HepG2 (cell line): ENCODE results near the gene MSMB. TPM values are rescaled to one million over a fixed set of nuclear protein-coding genes. Genes with fewer than 3 reads are reported as not detected.

Source experiments
- AHR ChIP-seq: IDR thresholded peaks from 2 replicates; pipeline ENCODE4 v1.6.1; 2018; ENCODE audit warnings: missing genetic modification reagents, missing compliant biosample characterization
- AKNA ChIP-seq: sonication (generic); formaldehyde crosslinking; IDR thresholded peaks from 2 replicates; pipeline ENCODE4 v1.4.0; 2020; ENCODE audit warnings: missing genetic modification reagents, borderline replicate concordance
- ATF7-NPFF ChIP-seq: sonication (generic); formaldehyde crosslinking; IDR thresholded peaks from 2 replicates; pipeline ENCODE4 v1.8.1; 2023; ENCODE audit warnings: mild to moderate bottlenecking, low read depth, missing genetic modification reagents, moderate library complexity
- CENPX ChIP-seq: sonication (generic); formaldehyde crosslinking; IDR thresholded peaks from 2 replicates; pipeline ENCODE4 v1.9.0; 2021; ENCODE audit warnings: mild to moderate bottlenecking, missing genetic modification reagents, moderate library complexity
- ONECUT2 ChIP-seq: sonication (generic); formaldehyde crosslinking; IDR thresholded peaks from 2 replicates; pipeline ENCODE4 v1.4.0; 2020; ENCODE audit warnings: missing genetic modification reagents
- SP5 ChIP-seq: IDR thresholded peaks from 2 replicates; pipeline ENCODE4 v1.6.1; 2016; ENCODE audit warnings: low read depth, borderline replicate concordance
- U2AF2 ChIP-seq: fragments of 200-400 bp; formaldehyde crosslinking; IDR thresholded peaks from 2 replicates; pipeline ENCODE4 v1.6.1; 2017; ENCODE audit warnings: low read depth, mild to moderate bottlenecking, low read length
- ZBTB26 ChIP-seq: IDR thresholded peaks from 2 replicates; pipeline ENCODE4 v1.6.1; 2016; ENCODE audit warnings: missing compliant biosample characterization, missing genetic modification reagents, borderline replicate concordance
- ZBTB34 ChIP-seq: sonication (generic); formaldehyde crosslinking; IDR thresholded peaks from 2 replicates; pipeline ENCODE4 v1.8.0; 2022; ENCODE audit warnings: mild to moderate bottlenecking, missing genetic modification reagents
- ZBTB38 ChIP-seq: sonication (generic); formaldehyde crosslinking; IDR thresholded peaks from 2 replicates; pipeline ENCODE4 v1.5.1; 2020; ENCODE audit warnings: mild to moderate bottlenecking, missing genetic modification reagents
- ZBTB39 ChIP-seq: sonication (generic); formaldehyde crosslinking; IDR thresholded peaks from 2 replicates; pipeline ENCODE4 v1.5.0; 2020; ENCODE audit warnings: missing genetic modification reagents
- ZNF282 ChIP-seq: fragments of 450-650 bp; IDR thresholded peaks from 2 replicates; pipeline ENCODE4 v1.6.1; 2018; ENCODE audit not compliant: partially characterized antibody
- ZNF550 ChIP-seq: sonication (generic); formaldehyde crosslinking; IDR thresholded peaks from 2 replicates; pipeline ENCODE4 v1.4.0; 2020; ENCODE audit warnings: mild to moderate bottlenecking, missing genetic modification reagents, borderline replicate concordance
- ZNF556 ChIP-seq: sonication (generic); formaldehyde crosslinking; IDR thresholded peaks from 2 replicates; pipeline ENCODE4 v1.4.0; 2020; ENCODE audit warnings: mild to moderate bottlenecking, missing genetic modification reagents, borderline replicate concordance
- ZNF652 ChIP-seq: IDR thresholded peaks from 2 replicates; pipeline ENCODE4 v1.6.1; 2016; ENCODE audit warnings: low read depth, borderline replicate concordance
- ZNF724P ChIP-seq: sonication (generic); formaldehyde crosslinking; IDR thresholded peaks from 2 replicates; pipeline ENCODE4 v1.8.0; 2022; ENCODE audit warnings: missing genetic modification reagents, borderline replicate concordance
- ZZZ3 ChIP-seq: sonication (generic); formaldehyde crosslinking; IDR thresholded peaks from 2 replicates; pipeline ENCODE4 v1.4.0; 2020; ENCODE audit warnings: missing genetic modification reagents, mild to moderate bottlenecking, borderline replicate concordance
- polyA plus RNA-seq, 8 experiments: library from polyadenylated mRNA; depleted of rRNA in 3 of 8; stranded (reverse) in 7 of 8; unstranded in 1 of 8; fragments of >200 nt; fragmentation: Illumina TruSeq in 4 of 8; extraction: Trizol in 4 of 8; gene quantifications; 2 replicates each; pipeline versions ENCODE4 v1.2.1 to v1.2.3, GENCODE V29; 2011 to 2016; ENCODE audit warnings: low read depth in 4 of 8, missing spikeins in 1 of 8, mixed read lengths in 1 of 8; ENCODE audit not compliant: insufficient read depth in 1 of 8
- total RNA-seq, 5 experiments: library from RNA; depleted of rRNA; stranded (reverse); fragments of >200 nt; fragmentation: Illumina TruSeq; extraction: Trizol; gene quantifications; 2 replicates each; pipeline ENCODE4 v1.2.3, GENCODE V29; 2016; ENCODE audit warnings: low read depth in 1 of 5

The MSMB gene
- total and polyA plus RNA-seq, 2 of the 13 experiments (the other 11 are each of a cell fraction or from before 2014, with no cell fraction given) = 0.84 TPM; not detected in 1

DNA sequence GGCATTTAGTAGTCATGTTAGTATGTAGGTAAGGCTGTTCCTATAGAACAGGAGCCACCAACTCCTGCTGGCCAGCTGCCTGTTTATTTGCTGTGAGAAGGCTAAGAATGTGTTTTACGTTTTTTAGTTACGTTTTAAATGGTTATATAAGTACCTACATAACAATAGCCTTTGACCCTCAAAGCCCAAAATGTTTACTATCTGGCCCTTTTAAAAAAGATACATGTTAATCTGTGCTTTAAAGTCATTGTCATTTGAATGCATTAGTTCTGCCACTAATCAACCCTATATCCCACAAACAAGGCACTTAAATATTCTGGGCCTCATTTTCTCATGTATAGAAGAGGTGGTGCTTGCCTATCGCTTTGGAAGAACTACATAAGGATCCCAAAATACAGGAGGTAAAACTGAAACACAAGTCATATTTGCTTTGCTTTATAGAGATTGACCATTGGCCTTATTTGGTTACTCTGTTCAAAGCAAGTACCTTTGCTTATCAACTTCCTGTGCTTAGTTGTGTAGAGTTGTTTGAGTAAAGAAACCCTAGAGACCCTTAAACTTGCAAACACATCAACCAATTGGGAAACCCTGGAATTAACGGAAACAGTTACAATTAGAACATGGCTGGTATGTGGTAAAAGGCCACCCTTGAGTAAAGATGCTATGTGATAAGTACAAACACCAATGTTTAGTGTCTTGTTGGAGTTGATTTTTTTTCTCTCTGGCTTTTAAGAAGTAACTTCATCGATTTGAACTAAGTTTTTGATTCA lies 47.9 kb downstream of the MSMB start (continued):
- no peak for TF ChIP-seq AKNA
- peak; percentile 81 for TF ChIP-seq ONECUT2 (CRISPR knock-in tag)
- no peak for TF ChIP-seq ZNF282
- TF ChIP-seq ZNF652 (CRISPR knock-in tag) = peak; percentile 45; the same call in 1 of the 2 replicates
- TF ChIP-seq ZNF724P (CRISPR knock-in tag) = no peak
- no peak; the same call in 1 of the 2 replicates for TF ChIP-seq ZNF556
- no peak for TF ChIP-seq ZBTB26 (CRISPR knock-in tag)
- no peak for TF ChIP-seq ATF7-NPFF
- TF ChIP-seq ZNF550 = no peak
- TF ChIP-seq CENPX (CRISPR knock-in tag) = no peak
- TF ChIP-seq ZBTB38 = no peak
- TF ChIP-seq ZBTB39 = peak; percentile 98
- no peak for TF ChIP-seq U2AF2
- TF ChIP-seq ZBTB34 (CRISPR knock-in tag) = peak; percentile 93
- no peak for TF ChIP-seq ZZZ3 (CRISPR knock-in tag)
- TF ChIP-seq SP5 = peak; percentile 80
- TF ChIP-seq AHR = no peak
